ENCODE results near the gene C2orf92.

C2orf92 gene

GRCh38 chr2:97730245-97730644, 60.7 kb downstream of the C2orf92 start:
- DNase-seq (ENCODE audit: low read depth in 2 of 2): no peak

- DNase-seq (ENCODE audit: low read depth in 2 of 2): no peak
Observed at GRCh38 chr2:97731274-97732020, 61.9 kb downstream of the C2orf92 start.

GRCh38 chr2:97732436-97733340, 63.2 kb downstream of the C2orf92 start:
- DNase-seq (ENCODE audit: low read depth in 2 of 2): no peak

GRCh38 chr2:97733341-97734035, 64.0 kb downstream of the C2orf92 start:
- DNase-seq (ENCODE audit: low read depth in 2 of 2): no peak

DNA sequence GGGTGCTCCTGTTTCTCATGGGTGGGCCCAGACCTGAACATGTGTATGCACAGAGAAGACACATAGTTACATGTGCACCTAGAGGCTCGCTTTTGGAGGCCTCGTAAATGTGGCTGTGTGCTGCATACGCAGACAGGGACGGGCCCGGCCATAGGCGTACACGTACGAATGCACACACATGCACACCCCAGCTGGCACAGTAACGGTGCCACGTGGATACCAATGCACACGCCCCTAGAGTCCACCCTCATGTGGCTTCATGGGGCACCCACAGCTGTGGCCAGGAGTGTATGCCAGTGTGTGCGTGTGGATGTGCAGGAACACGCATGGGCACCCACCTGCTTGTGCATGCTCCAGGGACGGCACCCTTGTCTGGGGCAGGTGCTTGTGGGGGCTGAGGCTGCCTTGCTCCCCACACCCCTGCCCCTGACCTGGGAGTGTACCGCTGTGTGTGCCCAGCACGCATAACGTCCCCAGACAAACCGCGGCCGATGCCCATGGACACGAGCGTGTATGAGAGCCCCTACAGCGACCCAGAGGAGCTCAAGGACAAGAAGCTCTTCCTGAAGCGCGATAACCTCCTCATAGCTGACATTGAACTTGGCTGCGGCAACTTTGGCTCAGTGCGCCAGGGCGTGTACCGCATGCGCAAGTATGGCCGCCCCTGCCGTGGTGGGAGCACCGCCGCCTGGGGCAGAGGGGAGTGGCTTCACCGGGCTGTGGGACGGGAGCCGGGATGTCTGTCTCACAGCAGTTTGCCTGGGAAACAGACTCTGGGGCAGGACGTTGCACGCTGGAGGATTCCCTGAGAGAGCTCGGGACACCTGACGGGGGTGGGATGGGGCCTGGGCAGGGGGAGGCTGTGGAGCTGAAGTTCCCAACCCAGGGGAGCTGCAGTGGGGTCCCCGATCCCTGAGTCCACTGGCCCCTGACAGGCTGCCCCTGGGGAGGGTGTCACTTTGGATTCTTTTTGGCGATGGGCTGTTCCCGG, 64.8 kb downstream of the C2orf92 start:
- no peak for DNase-seq (ENCODE audit: low read depth in 2 of 2)

DNA sequence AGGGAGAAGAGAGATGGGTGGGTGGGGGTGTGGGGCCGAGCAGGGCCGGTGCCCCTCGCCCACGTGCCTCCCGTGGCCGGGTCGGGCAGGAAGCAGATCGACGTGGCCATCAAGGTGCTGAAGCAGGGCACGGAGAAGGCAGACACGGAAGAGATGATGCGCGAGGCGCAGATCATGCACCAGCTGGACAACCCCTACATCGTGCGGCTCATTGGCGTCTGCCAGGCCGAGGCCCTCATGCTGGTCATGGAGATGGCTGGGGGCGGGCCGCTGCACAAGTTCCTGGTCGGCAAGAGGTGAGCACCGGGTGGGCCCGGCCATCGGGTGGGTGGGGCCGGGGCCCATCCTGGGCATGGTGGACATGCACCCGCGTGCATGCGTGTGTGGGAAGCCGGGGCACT, 65.6 kb downstream of the C2orf92 start:
- DNase-seq (ENCODE audit: low read depth in 2 of 2): no peak

DNA sequence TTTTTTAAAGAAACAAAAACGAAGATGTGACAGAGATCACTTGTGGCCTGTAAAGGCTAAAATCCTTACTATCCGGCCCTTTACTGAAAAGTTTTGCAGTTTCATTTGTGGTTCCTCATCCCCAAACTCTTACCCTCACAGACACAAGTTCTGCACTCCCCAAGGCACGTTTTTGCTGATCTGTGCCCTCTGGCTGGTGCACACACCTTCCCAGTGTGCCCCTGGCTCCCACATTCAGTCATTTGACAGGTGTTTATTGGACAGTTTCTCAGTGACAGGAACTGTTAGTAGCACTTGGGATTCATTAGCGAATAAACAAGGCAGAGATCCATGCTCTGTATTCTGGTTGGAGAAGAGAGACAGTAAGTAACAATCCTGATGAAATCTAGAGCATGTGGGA, 66.7 kb downstream of the C2orf92 start:
- no peak for DNase-seq (ENCODE audit: low read depth in 2 of 2)

DNA sequence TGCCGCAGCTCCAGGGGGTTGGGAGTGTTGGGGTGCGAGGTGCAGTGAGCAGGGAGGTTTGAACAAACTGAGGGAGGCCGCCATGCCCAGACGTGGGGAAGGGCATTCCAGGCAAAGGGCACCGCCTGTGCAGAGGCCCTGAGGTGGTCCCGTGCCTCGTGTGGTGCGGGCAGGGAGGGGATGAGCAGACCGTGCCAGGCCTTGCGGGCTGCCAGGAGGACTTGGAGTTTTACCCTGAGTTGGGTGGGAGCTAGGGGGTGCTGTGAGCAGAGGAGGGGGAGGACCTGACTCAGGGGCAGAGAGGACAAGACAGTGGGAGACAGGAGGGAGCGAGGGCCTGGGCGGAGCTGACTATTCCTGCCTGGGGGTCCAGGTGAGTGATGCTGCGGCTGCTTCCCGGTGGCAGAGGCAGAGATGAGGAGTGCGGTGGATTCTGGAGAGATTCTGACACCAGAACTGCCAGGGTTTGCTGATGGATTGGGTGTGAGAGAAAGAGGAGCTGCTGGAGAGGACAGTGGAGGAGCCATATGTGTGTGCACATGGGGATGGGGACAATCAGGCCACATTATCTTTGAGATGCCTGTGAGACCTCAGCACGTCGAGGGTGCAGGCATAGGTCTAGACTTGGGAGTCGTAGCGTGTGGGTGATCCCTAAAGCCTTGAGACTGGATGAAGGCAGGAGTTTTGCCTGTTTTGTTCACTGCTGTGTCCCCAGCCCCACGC, 67.3 kb downstream of the C2orf92 start:
- DNase-seq (ENCODE audit: low read depth in 2 of 2): no peak

- DNase-seq (ENCODE audit: low read depth in 2 of 2): no peak
Observed at GRCh38 chr2:97737421-97738178, 68.1 kb downstream of the C2orf92 start.

DNA sequence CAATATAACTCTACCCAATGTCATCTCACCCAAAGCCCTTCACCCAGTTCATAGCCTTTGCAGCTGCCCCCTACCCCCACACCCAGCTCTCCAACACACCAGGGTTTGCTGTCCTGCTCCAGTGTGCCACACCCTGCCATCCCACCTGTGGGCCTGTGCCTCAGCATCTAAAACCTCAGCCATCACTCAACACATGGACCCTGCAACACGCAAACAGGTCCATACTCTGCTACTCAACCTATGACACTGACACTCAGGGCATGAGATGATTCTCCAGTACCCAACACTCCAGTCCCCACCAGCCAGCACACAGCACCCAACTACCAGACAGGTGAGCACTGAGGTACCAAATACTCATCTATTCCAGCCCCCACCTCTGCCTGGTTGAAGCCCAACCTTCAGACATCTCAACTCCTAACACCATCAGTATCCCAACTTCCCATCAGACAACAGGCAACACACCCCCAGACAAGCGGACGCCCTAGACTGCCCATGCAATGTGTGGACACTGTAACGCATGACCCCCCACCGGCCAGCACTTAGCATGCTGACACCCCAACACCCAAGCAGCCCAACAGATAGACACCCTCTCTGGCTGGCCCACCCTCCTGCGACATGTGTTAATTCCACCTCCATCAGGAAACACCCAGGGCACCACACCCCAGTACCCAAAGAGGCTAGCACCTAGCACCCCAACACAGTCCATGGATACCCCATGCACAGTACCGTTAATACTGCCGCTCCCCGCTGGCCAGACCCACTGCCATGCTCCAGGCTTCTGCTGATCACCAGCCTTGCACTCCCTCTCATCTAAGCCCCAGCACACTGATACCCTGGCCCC, 68.9 kb downstream of the C2orf92 start:
- DNase-seq (ENCODE audit: low read depth in 2 of 2): no peak

GRCh38 chr2:97739020-97739892, 69.7 kb downstream of the C2orf92 start:
- no peak for DNase-seq (ENCODE audit: low read depth in 2 of 2)

GRCh38 chr2:97739893-97740245, 70.4 kb downstream of the C2orf92 start:
- DNase-seq (ENCODE audit: low read depth in 2 of 2): no peak

DNA sequence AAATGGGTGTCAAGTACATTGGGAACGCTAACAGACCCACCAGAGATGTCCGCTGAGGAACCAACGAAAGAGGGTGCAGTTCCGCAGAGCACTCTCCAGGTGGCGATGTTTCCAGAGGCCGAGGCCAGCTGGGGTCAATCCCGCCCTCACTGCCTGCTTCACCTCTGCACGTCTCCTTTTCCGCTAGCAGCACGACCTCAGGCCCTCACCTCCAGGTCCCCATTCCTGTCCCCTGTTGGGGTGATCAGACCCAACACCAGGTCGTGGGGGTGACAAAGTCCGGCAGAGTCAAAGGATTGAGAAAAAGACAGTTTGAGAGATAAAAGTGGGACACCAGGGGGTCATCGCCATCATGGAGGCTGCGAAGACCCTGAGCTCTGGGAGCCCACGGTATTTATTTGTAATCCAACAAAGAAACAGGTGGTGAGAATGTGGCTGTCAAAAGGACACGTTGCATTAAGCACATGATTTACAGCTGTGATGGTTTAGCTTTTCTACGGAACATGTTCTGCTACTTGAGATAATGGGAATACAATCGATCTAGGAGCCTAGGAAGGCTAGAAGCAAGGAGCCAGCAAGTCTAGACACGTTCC, 71.2 kb downstream of the C2orf92 start:
- no peak for DNase-seq (ENCODE audit: low read depth in 2 of 2)

DNA sequence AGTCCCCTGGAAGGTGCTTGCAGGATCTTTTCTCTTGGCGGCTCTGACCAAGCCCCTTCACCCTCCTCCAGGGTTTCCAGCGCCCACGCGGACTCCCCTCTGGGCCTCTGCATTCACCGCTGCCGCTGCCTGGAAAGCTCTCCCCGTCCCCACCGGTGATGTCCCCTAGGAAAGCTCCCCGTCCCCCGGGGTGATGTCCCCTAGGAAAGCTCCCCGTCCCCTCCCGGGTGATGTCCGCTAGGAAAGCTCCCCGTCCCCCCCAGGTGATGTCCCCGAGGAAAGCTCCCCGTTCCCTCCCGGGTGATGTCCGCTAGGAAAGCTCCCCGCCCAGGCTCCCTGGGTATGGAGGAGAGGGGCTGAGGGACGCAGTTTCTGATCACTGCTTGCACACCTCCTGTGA, 71.7 kb downstream of the C2orf92 start:
- DNase-seq (ENCODE audit: low read depth in 2 of 2): no peak

GRCh38 chr2:97741686-97742085, 72.2 kb downstream of the C2orf92 start:
- no peak for DNase-seq (ENCODE audit: low read depth in 2 of 2)

GRCh38 chr2:97742381-97742847, 72.9 kb downstream of the C2orf92 start:
- DNase-seq (ENCODE audit: low read depth in 2 of 2): no peak

DNA sequence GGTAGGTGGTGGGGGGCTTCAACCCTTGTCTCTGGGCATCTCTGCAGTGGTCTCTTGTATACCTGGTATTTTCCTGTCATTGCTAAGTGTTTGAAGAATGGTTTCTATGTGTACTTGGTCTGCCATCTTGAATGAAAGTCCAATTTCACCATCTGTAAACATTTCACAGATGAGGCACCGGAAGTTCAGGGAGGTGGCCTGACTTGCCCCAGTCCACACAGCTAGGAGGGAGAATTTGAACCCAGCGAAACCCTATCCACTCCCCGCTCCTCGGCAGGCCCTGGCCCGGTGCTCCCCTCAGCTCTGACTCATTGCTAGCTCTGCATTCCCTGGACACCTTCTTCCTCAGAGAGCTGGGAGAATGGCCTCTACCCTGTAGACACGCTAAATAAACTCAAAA, 74.4 kb downstream of the C2orf92 start:
- DNase-seq (ENCODE audit: low read depth in 2 of 2): no peak

All from stimulated activated CD8-positive, alpha-beta memory T cell treated with anti-CD3 and anti-CD28 coated beads, Interleukin-2, amount 100 ng/mL, for 1 hour (primary cell).